HG03025 (cell line): Measurements from ENCODE around the gene NEIL3.

ENCODE experiments used
- ATAC-seq: cut with Tn5 transposase; IDR thresholded peaks from one replicate; pipeline ENCODE4 v1.9.1; 2021; ENCODE audit warnings: mild to moderate bottlenecking, moderate library complexity; ENCODE audit not compliant: unreplicated experiment, low FRiP score

Gene NEIL3

DNA sequence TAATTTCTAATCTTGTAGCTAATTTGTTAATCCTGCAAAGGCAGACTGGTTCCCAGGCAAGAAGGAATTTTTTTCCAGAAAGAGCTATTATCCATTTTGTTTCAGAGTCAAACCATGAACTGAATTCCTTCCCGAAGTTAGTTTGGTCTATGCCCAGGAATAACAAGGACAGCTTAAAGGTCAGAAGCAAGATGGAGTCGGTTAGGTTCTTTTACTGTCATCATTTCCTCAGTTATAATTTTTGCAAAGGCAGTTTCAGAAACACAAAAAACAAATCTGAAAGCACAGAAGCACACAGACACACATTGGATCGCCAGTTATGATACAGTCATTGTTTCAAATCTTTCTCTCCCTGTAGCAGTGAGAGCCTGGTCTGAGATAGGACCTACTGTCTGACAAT, 94.7 kb downstream of the NEIL3 start:
- no peak for ATAC-seq

DNA sequence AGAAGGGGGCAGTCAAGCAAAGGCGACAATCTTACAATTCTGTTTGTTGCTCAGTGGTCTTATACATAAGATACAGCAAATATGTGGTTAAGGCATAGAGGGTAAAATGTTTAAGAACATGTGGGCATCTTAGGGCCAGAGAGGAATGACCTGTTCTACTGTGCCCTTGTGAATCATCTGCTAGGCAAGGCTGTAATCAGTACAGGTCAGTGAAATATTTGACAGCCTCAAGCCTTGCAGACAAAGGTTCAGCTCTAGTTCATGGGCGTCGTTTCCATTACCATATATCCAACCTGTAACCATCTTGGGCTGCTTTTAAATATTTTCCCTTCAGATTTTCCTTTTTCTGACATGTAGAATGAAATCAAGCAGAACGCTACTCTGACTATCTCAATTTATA, 95.3 kb downstream of the NEIL3 start:
- no peak for ATAC-seq

DNA sequence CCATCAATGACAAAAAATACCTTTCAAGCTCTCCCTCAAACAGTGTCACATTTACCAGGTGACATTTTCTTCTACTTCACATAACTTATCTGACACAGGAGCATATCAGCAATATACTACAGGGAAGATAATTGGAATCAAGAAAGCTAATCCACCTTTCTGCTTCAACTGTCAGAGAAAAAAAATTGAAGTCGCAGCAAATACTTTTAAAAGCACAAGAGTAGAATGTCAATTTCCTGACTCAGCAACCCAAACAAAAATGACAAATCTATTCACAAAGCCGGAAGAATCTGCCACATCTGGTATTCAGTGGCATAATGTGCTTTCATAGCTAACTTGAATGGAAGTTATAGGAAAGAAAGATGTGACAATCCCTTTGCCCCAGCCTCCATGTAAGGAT, 95.8 kb downstream of the NEIL3 start:
- no peak for ATAC-seq

DNA sequence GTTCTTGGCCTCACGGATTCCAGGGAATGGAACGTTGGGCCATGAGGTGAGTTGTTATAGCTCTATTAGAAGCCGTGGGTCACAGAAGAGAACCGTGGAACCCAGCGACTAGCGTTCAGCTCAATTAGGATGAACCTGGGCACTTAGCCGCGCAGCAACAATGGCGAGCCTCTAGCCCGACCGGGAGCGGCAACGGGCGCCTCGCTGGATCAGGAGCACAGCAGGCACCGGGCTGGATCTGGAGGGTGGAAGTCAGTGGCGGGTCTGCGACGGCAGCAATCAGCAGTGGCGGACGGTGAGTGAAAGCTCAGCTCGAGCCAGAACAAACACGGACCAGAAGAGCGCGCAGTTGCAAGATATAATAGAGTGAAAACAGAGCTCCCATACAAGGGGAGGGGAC, 98.3 kb downstream of the NEIL3 start:
- ATAC-seq, result no peak

DNA sequence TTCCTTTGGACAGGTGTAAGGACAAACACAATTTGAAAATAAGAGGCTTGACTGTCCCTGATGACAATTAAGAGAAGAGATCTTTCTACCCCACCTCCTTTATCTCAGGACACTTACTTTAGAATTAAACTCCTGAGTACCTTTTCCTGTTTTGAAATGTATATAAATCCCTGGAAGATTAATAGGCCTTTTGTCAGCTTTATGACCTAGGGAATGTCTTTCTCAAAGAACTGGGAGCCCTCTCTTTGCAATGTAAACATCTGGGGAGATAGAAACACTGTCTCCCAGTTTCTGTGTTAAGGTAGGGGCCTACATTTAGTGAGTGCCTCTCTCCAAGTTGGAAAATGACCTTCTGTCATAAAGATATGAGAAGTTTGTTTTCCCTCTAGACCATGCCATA, 100.9 kb downstream of the NEIL3 start:
- ATAC-seq, result no peak

DNA sequence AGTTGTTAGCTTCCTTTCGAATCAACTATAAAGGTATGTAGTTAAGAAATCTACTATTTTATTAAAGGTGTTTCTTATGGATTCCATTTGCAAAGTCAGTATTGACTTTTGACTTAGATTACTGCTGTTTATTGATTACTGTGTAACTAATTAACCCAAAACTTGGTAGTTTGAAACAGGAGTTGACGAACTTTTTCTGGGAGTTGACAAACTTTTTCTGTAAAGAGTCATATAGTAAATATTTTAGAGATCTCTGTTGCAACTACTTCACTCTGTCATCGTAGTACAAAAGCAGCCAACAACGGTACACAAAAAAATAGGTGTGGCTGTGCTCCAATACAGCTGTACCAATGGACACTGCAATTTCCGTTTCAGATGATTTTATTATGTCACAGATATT, 102.3 kb downstream of the NEIL3 start:
- ATAC-seq, result no peak
